UCSD-AML1 (cell line): ENCODE results near the gene C4orf54.

Experiments used
- DNase-seq: peaks from one replicate; lab custom pipeline; 2025; ENCODE audit not compliant: unreplicated experiment; lab: John Stamatoyannopoulos, UW

The C4orf54 gene

GRCh38 chr4:99625369-99625768, 32.3 kb downstream of the C4orf54 start:
- DNase-seq, result no peak

- DNase-seq, result no peak
These were observed 33.4 kb downstream of the C4orf54 start for GRCh38 chr4:99624141-99624719.

- DNase-seq, result no peak
These were observed 35.3 kb downstream of the C4orf54 start for GRCh38 chr4:99622341-99622740.

DNA sequence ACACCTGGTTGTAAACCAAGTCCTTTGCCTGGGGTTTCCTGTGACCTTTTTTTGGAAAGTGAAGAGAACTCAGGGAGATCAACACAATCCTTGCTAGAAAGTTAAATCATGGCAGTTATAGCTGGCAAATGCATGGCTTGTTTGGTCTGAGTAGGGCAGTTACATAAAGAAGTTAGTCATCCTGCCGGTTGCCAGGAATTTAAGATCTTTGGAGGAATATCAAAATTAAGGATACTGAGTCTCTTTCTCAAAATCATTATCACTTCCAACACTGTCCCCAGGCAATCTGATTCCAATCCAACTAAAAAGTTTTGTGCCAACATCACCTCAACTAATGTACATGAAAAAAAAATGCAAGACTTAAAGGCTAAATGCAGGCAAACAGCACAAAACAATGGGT, 40.3 kb downstream of the C4orf54 start:
- DNase-seq, result no peak

DNA sequence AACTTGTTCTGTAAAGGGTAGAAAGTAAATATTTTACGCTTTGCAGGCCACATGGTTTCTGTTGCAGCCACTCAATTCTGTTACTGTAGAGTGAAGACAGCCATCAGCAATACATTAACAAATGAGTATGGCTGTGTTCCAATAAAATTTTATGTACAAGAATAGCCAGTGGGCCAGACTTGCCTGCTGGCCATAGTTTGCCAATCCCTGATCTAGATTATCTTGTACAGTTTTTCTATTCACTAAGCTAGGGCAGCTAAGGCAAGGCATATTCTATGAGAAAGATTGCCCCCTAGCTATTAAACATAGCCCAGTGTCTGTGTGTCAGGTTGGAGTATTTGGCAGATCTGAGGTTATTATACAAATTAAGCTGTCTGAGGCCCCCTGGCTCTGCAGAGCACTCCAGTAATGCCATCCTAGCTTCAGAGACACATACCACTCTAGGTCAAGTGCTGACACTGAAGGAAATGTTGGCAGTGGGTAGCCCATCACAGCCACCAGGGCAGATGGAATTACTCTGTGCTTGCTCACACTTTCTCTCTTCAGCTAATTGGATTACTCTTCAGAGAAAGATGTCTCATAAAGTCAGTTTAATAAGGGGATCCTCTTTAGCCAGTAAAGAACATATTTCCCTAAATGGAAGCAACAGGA, 42.3 kb downstream of the C4orf54 start:
- no peak for DNase-seq

- DNase-seq, result no peak
These were observed 43.1 kb downstream of the C4orf54 start for GRCh38 chr4:99614491-99614890.

DNA sequence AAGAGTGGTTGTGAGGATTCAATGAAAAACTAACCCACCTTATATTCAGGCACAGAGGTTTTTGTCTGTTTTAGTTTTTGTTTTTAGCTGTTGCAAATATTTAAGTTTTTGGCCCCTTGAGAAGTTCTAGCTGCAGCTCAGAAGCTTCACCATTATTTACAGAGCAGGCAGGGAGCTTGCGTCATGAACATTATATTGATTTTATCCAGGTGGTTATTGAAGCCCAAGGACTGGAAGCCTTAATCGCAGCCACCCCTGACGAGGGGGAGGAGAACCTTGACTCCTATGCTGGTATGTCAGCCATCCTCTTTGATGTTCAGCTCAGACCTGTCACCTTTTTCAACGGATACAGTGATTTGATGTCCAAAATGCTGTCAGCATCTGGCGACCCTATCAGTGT, 44.9 kb downstream of the C4orf54 start:
- no peak for DNase-seq

DNA sequence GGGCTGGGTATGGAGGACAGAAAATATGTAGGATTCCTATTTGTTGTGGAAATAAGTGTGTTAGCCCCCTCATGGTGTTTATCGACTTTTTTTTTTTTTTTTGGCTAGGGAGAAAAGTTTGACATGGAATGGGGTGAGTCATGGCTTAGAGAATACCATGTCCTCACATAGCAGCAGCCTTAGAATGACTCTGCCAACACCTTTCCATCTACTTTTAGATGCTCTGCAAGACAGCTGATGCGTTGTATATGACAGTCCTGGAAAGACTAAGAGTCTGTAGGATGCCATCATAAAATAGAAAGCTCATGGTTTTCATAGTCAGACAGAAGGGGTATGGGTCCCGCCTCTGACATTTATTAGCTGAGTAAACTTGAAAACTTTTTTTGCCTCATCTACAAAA, 45.3 kb downstream of the C4orf54 start:
- DNase-seq, result no peak

GRCh38 chr4:99610605-99611175, 46.9 kb downstream of the C4orf54 start:
- DNase-seq, result no peak

DNA sequence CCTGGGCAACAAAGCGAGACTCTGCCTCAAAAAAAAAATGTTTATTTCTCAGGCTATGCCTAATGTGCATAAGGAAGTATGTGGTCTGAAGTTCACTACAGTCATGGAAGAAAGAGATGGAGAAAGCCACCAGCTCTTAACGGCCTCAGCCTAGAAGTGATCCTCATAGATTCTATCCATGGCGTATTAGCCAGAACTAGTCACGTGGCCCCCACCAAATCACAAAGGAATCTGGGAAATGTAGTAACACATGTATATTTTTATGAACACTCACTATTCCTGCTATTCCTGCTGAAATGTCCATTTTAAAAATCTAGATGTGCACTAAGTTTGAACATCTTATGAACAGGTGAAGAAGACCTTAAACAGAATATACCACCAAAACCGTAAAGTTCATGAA, 49.2 kb downstream of the C4orf54 start:
- DNase-seq, result no peak
